NOMO-1 (cell line): ENCODE data around the gene COX10.
"Not testable (repeated sequence)": the region's sequence is repeated elsewhere in the genome, so short reads cannot be mapped to it uniquely, and the experiment has no call there.

Source experiments
- DNase-seq, 2 experiments: peaks; one replicate each; lab custom pipeline; 2025; ENCODE audit not compliant: unreplicated experiment in 2 of 2; lab: John Stamatoyannopoulos, UW

The COX10 gene

DNA sequence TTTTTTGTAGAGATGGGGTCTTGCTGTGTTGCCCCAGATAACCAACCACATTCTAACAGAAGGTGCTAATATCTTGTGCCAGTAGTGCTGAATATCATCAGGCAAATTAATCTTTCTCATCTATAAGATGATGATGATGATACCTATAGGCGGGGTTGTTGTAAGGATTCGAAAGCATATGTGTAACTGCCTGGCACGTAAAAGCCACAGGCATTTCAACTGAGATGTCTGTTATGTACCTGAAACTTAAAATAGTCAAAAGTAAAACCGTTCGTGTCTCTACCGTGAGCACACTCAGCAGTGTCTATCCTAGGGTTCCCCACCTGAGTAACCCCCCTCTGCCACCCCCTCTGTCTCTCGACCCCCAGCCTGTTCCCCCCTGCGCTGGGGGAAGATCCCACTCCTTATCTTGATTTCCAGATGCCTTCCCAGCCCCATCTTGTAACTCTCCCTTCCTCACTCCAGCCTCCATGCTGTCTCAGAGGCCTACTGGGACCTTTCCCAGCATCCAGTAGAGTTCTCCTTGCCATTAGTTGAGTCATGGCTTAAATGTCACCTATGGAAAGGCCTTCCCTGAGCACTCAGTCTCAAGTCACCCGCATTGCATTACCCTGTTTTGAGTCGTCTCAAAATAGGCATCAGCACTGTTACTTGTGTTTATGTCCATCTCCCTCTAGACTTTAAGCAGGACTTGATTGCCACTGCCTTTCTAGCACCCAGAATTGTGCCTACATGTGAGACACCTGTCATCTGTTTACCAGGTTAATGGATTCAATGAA lies 133.3 kb downstream of the COX10 start:
- no peak for DNase-seq

- no peak for DNase-seq
Measured at GRCh38 chr17:14203388-14203787, 134.1 kb downstream of the COX10 start.

- DNase-seq, result no peak
Measured at GRCh38 chr17:14204084-14204483, 134.8 kb downstream of the COX10 start.

GRCh38 chr17:14204546-14204945 lies 135.2 kb downstream of the COX10 start:
- no peak for DNase-seq

GRCh38 chr17:14205380-14205779 lies 136.1 kb downstream of the COX10 start:
- no peak for DNase-seq

DNA sequence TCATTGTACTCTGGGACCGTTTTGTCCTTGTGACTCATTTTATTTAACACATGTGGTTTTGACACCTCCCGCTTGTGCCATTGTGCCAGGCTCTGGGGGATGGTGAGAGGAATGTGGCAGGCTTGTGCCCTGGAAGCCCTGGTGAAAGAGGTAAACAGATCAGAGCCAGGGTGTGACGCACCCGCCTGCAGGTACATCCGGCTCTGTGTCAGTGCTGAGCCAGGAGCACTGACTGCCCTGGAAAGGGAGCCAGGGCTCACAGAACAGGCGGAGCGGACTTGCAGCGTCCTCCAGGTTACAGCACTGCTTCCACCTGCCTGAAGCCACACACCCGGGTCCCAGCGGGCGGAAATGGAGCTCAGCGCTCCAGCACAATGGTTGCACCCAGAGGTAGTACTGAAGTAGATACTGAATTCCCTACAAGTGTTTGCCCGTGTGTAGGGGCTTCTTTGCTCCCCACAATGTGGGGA lies 136.7 kb downstream of the COX10 start:
- no peak for DNase-seq

DNA sequence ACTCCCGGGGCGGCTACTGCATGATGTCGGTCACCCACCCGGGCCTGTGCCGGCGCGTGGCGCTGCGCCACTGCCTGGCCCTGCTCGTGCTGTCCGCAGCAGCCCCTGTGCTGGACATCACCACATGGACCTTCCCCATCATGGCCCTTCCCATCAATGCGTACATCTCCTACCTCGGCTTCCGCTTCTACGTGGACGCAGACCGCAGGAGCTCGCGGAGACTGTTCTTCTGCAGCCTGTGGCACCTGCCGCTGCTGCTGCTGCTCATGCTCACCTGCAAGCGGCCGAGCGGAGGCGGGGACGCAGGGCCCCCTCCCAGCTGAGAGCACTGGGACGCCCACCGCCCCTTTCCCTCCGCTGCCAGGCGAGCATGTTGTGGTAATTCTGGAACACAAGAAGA lies 137.6 kb downstream of the COX10 start:
- DNase-seq, result no peak

DNA sequence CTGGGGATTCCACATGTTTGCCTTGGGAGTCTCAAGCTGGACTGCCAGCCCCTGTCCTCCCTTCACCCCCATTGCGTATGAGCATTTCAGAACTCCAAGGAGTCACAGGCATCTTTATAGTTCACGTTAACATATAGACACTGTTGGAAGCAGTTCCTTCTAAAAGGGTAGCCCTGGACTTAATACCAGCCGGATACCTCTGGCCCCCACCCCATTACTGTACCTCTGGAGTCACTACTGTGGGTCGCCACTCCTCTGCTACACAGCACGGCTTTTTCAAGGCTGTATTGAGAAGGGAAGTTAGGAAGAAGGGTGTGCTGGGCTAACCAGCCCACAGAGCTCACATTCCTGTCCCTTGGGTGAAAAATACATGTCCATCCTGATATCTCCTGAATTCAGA lies 138.5 kb downstream of the COX10 start:
- DNase-seq, result no peak

GRCh38 chr17:14209215-14209614 lies 139.9 kb downstream of the COX10 start:
- no peak for DNase-seq

DNA sequence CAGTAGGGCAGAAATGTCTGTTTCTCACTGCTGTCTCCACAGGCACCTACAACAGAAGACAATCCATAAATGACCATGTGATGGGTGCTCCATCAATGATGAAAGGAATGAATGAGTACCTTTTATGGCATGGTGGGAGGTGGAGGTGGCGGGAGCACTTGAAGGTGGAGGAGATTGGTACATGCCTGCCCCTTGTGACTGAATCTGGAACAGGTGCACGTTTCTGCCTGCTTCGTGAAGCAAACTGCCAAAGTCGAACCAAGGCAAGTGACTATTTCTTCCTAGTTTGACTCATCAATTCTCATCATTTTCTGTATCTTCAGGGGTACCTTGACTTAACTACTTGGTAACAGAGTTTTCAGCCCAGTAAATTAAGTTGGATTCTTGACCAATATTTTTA lies 141.9 kb downstream of the COX10 start:
- no peak for DNase-seq

GRCh38 chr17:14211801-14212200 lies 142.5 kb downstream of the COX10 start:
- DNase-seq, result no peak

DNA sequence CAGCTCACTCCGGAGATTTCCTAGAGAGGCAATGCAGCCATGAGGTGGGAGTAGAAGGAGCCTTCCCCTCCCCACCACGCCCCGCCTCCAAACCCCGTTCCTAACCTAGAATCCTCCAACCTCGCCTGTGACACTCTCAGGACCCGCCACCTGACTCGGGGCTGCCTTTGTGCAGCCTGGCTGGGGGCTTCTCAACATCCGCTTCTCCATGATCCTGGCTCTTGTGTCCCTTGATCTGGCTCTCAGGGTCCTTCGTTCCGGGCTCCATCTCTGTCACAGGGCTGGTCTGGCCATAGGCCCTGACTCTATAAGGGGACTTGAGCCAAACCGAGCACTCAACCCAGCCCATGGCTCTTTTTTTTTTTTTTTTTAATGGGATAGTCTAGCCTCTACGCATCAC lies 143.1 kb downstream of the COX10 start:
- no peak for DNase-seq

- peak; percentile 57 to 81 for DNase-seq
Measured at GRCh38 chr17:14214271-14214670, 145.0 kb downstream of the COX10 start.

- no peak for DNase-seq
Measured at GRCh38 chr17:14222611-14223010, 153.3 kb downstream of the COX10 start.

DNA sequence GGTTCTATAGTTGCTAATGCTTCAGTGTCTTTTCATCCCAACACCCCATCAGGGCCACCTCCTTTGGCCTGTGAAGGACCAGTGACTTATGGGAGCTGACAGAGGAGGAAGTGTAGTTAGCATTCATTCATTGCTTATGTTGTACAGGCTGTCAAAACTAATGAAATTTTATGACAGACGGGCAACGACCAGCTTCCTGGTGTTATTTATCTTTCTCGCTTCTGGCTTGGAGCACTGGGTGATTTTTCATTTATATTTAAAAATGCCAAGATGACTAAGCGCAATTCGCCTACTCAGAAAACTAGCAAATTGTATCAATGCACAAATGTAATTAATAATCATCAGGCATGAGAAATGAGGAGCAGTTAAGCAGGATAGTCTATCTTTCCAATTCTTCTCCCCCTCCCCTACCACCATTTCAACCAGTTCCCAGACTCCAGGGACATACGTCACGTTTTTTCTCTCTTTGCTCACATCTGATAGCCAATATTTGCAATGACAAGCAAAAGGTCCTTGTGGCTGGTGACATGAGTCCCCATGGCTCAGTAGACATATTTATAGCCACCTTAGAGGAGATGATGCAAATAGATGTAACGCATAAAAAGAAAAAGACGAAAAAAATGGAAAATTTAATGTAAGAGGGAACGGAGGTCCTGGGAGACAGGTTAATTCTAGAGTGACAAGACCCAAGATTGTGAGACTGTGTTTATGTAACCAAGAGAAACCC lies 156.1 kb downstream of the COX10 start:
- peak in 1 of 2 experiments; percentile 3 for DNase-seq

DNA sequence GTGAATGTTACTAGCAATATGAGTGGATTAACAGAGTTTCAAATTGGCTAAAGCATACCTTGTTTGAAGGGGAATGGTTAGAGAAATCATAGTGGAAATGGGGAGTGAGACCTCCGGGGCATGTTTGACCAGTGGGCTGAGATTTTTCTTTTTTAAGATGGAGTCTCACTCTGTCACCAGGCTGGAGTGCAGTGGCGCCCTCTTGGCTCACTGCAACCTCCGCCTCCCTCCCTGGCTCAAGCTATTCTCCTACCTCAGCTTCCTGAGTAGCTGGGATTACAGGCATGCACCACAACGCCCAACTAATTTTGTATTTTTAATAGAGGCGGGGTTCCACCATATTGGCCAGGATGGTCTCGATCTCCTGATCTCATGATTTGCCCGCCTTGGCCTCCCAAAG lies 157.7 kb downstream of the COX10 start:
- no peak for DNase-seq

DNA sequence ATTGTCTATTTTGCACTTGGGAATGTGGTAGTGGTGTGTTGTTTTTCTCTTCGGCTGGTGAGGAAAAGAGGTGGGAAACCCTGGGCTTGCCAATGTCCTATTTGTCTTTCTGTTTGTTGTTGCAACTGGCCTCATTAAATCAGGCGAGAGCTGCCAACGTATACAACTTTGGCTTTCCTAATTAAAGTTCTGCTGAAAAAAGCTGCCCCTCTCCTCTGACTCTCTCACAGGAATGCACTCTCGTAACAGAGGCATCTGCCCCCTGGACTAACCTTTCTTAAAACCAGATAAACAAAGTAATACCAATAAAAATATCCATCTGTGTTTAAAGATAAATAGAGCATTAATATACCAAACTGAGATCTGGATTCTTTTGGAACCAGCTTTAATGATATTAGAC lies 159.6 kb downstream of the COX10 start:
- DNase-seq, result no peak

GRCh38 chr17:14231187-14231586 lies 161.9 kb downstream of the COX10 start:
- not testable (repeated sequence) for DNase-seq

GRCh38 chr17:14235047-14235446 lies 165.7 kb downstream of the COX10 start:
- not testable (repeated sequence) for DNase-seq

- DNase-seq, result not testable (repeated sequence)
Measured at GRCh38 chr17:14236032-14236431, 166.7 kb downstream of the COX10 start.

DNA sequence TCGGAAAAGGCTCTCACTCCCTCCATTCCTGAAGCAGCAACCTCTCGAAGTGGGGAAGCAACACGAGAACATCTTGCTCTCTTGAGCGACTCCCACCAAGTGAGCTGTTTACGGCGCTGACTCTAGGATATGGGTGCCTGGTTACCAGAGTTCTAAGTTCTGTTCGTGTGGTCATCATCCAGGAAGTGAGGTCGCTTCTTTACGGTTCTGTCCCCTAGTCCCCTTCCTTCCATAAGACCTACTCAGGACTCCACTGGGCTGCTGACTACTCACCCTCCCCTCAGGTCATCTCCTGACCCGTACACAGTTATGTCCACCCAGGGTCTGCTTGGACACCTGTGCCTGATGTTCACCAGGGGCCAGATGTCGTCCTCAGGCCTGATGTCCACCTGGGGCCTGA lies 167.5 kb downstream of the COX10 start, which contains the start of gene CDRT15:
TSS of gene CDRT15 (minus strand) at position 101 of the 400 bp plus-strand sequence. CDS start at position 72, 29 bp downstream.
- not testable (repeated sequence) for DNase-seq

DNA sequence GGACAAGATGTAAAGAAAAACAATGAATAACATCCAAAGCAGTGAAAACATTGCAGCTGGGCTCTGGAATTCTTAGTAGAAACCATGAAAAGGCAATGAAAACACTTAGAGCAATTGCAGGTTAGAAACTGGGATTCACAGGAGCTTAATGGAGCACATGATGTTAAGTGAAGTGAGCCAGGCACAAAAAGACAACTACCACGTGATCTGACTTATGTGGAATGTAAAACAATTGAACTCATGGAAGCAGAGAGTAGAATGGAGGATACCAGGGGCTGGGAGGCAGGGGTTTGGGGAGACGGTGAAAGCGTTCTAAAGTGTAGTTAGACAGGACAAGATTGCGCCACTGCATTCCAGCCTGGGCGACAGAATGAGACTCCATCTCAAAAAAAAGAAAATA lies 170.0 kb downstream of the COX10 start:
- not testable (repeated sequence) for DNase-seq
